Endodermal cell (in vitro differentiated cells): ENCODE data around the gene MAML2. TPM values are rescaled to one million over a fixed set of nuclear protein-coding genes. Genes with fewer than 3 reads are reported as not detected.

Experiments used
- DNase-seq: peaks from one replicate; pipeline ENCODE4 v3.0.0-alpha.2; 2017
- H3K27ac ChIP-seq: 2 replicates; pipeline ENCODE4 v1.5.1; 2013; ENCODE audit warnings: mild to moderate bottlenecking, low read depth, low read length, moderate library complexity
- H3K27me3 ChIP-seq: 2 replicates; pipeline ENCODE4 v1.6.1; 2013; ENCODE audit warnings: mild to moderate bottlenecking, low read length, moderate library complexity; ENCODE audit not compliant: insufficient read depth, control insufficient read depth, poor library complexity, severe bottlenecking
- H3K36me3 ChIP-seq: 2 replicates; pipeline ENCODE4 v1.7.0; 2013; ENCODE audit warnings: mild to moderate bottlenecking, low read length, moderate library complexity; ENCODE audit not compliant: control insufficient read depth, insufficient read depth
- H3K4me1 ChIP-seq: one replicate; pipeline ENCODE4 v1.7.0; 2013; ENCODE audit warnings: low read length; ENCODE audit not compliant: control insufficient read depth, insufficient read depth
- H3K4me3 ChIP-seq: 2 replicates; pipeline ENCODE4 v1.5.1; 2013; ENCODE audit warnings: mild to moderate bottlenecking, low read length, moderate library complexity
- H3K9ac ChIP-seq: 2 replicates; pipeline ENCODE4 v1.6.1; 2013; ENCODE audit warnings: mild to moderate bottlenecking, low read length, moderate library complexity; ENCODE audit not compliant: poor library complexity, severe bottlenecking; ENCODE audit errors: extremely low read depth
- H3K9me3 ChIP-seq: 2 replicates; pipeline ENCODE4 v1.6.1; 2013; ENCODE audit warnings: mild to moderate bottlenecking, low read length, moderate library complexity; ENCODE audit not compliant: control insufficient read depth
- H3K27ac Mint-ChIP-seq: 2 replicates; pipeline ENCODE4 v1.8.0; 2020; ENCODE audit warnings: mixed read lengths
- H3K27me3 Mint-ChIP-seq: 2 replicates; pipeline ENCODE4 v1.8.0; 2021; ENCODE audit warnings: mild to moderate bottlenecking, mixed read lengths; ENCODE audit not compliant: insufficient read depth
- H3K36me3 Mint-ChIP-seq: 2 replicates; pipeline ENCODE4 v1.8.0; 2020; ENCODE audit warnings: low read depth, mixed read lengths
- H3K4me1 Mint-ChIP-seq: 2 replicates; pipeline ENCODE4 v1.8.0; 2020; ENCODE audit warnings: mixed read lengths
- H3K4me3 Mint-ChIP-seq: 2 replicates; pipeline ENCODE4 v1.8.0; 2020; ENCODE audit warnings: mild to moderate bottlenecking, moderate library complexity, mixed read lengths
- H3K9me3 Mint-ChIP-seq: 2 replicates; pipeline ENCODE4 v1.8.0; 2020; ENCODE audit warnings: mild to moderate bottlenecking, mixed read lengths
- WGBS, 2 experiments: methylation state at CpG; one replicate each; pipeline versions ENCODE4 v1.1.5 to v1.1.7; 2013; ENCODE audit warnings: missing lambda C conversion rate in 2 of 2, mixed read lengths in 1 of 2; ENCODE audit not compliant: insufficient coverage in 1 of 2, insufficient read length in 1 of 2; 5-methylcytosine and 5-hydroxymethylcytosine counted together
- total RNA-seq, 2 donors: library from RNA; stranded (reverse); fragmentation: NEBNext Ultra II Directional in 1 of 2; extraction: Animal tissue kit (Norgen Biotek cat#: 25700) in 1 of 2; gene quantifications; 2 replicates in 1 of 2; 3 replicates in 1 of 2; pipeline ENCODE4 v1.2.1, GENCODE V29; 2021
- TF ChIP-seq, protein P1 (sequence below): fragments of 200-600 bp; sonication (generic); conservative IDR thresholded peaks from 2 replicates; pipeline ENCODE4 v1.5.0; 2021; ENCODE audit warnings: antibody characterized with exemption, mild to moderate bottlenecking

MAML2 gene
- total RNA-seq, 2 donors from 2014 or later: 6.6 to 8.0 TPM

DNA sequence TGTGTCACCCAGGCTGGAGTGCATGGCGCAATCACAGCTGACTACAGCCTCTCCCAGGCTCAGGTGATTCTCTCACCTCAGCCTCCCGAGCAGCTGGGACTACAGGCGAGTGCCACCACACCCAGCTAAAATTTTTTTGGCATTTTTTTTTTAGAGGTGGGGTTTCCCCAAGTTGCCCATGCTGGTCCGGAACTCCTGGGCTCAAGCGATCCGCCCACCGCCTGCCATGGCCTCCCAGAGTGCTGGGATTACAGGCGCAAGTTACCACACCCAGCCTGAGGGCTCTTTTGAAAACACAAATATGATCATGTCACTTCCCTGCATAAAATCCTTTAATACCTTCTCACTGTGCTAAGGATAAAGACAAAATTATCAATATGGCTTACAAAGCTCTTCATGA, 88.1 kb downstream of the MAML2 start:
- no peak overlapping the region for H3K27ac Mint-ChIP-seq

DNA sequence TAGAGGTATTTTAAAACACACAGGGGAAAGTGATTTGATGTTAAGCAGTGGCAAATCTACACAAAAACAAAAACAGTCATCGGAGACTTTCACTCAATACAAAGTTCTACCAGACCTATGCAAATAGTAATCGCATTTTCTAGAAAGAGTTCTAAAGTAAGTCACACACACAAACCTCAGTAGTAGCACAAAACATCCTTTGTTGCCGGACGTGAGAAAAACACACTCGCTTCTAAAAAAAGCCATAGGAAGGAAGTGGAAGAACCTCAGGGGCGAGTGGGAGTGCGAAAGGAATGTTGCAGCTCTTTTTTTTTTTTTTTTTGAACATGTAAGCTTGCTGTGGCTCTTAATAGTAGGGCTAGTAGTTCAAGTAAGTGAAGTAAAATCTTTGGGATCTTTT, 88.9 kb downstream of the MAML2 start:
- TF ChIP-seq, protein P1, sequence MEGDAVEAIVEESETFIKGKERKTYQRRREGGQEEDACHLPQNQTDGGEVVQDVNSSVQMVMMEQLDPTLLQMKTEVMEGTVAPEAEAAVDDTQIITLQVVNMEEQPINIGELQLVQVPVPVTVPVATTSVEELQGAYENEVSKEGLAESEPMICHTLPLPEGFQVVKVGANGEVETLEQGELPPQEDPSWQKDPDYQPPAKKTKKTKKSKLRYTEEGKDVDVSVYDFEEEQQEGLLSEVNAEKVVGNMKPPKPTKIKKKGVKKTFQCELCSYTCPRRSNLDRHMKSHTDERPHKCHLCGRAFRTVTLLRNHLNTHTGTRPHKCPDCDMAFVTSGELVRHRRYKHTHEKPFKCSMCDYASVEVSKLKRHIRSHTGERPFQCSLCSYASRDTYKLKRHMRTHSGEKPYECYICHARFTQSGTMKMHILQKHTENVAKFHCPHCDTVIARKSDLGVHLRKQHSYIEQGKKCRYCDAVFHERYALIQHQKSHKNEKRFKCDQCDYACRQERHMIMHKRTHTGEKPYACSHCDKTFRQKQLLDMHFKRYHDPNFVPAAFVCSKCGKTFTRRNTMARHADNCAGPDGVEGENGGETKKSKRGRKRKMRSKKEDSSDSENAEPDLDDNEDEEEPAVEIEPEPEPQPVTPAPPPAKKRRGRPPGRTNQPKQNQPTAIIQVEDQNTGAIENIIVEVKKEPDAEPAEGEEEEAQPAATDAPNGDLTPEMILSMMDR: no peak
- H3K9me3 Mint-ChIP-seq: no peaks in the 10 kb centered on the region
- peaks cover 30% of the 10 kb centered on the region for H3K4me1 Mint-ChIP-seq
- Histone ChIP-seq H3K4me3 (no peak overlapping the region), H3K4me1 (no peaks in the 10 kb centered on the region), H3K27ac (no peak overlapping the region), H3K9ac (no peak overlapping the region), H3K9me3 (no peaks in the 10 kb centered on the region), H3K36me3 (no peaks in the 10 kb centered on the region), H3K27me3 (no peaks in the 10 kb centered on the region)
- WGBS, 2 experiments: 41 to 51% methylated on average over 5 to 7 of the region's 7 CpGs
- H3K27me3 Mint-ChIP-seq: no peaks in the 10 kb centered on the region
- peaks cover 3% of the 10 kb centered on the region for H3K36me3 Mint-ChIP-seq
- DNase-seq: no peak
- peak overlapping the region; percentile 62 for H3K27ac Mint-ChIP-seq
- no peak overlapping the region for H3K4me3 Mint-ChIP-seq

More for the DNA sequence above, 88.1 kb downstream of the MAML2 start:
- TF ChIP-seq, protein P1: no peak
- H3K9ac ChIP-seq: no peak overlapping the region
- H3K4me1 ChIP-seq: no peaks in the 10 kb centered on the region
- H3K9me3 ChIP-seq: no peaks in the 10 kb centered on the region
- H3K27me3 Mint-ChIP-seq: no peaks in the 10 kb centered on the region
- no peaks in the 10 kb centered on the region for H3K9me3 Mint-ChIP-seq
- peaks cover 30% of the 10 kb centered on the region for H3K4me1 Mint-ChIP-seq
- DNase-seq: no peak
- H3K27ac ChIP-seq: no peak overlapping the region
- H3K4me3 Mint-ChIP-seq: no peak overlapping the region
- H3K36me3 Mint-ChIP-seq: peaks cover 3% of the 10 kb centered on the region
- no peaks in the 10 kb centered on the region for H3K36me3 ChIP-seq
- 95 to 98% methylated on average over 5 to 8 of the region's 8 CpGs for WGBS, 2 experiments
- no peak overlapping the region for H3K4me3 ChIP-seq
- no peaks in the 10 kb centered on the region for H3K27me3 ChIP-seq

DNA sequence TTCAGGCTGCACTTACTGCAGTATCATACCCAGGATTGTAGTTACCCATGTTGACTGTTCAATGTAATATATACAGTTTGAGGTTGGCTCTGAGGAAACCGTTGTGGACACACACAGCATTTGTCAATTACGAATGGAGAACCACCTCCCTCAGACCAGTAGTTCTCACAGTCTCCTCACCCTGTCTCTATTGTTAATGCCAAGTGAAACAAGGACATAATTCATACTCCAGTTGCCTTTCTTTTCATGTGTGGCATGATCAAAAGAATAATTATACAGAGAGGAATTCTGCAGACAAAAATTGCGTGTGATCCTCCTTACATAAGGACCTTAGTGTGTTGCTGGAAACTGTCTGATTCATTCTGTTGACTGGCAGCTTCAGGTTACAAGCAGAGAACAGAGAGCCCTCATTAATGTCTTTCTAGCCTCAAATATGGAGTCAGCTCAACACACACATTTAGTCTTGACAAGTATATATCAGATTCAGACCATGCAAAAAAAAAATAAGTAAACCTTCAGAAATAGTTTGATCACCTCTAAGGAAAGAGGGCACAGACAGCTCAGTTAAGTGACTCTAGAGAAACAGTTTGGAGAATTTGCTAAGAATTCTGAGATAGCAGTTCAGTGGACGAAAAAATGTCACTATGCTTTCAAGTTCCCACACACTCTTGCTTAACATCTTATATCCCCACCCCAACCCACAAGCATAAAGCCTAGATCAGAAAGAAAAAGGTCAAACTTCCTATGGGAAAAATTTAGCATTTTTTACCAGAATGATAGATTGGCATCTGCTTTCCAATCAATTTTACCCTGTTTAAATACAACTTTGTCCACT, 96.1 kb downstream of the MAML2 start:
- Mint-ChIP-seq H3K27me3 (no peaks in the 10 kb centered on the region), H3K36me3 (no peaks in the 10 kb centered on the region), H3K9me3 (no peaks in the 10 kb centered on the region), H3K27ac (no peak overlapping the region), H3K4me3 (no peak overlapping the region), H3K4me1 (peaks cover 13% of the 10 kb centered on the region)
- no peak overlapping the region for H3K4me3 ChIP-seq
- no peaks in the 10 kb centered on the region for H3K27me3 ChIP-seq
- H3K4me1 ChIP-seq: no peaks in the 10 kb centered on the region
- H3K36me3 ChIP-seq: no peaks in the 10 kb centered on the region
- TF ChIP-seq, protein P1: no peak
- DNase-seq: no peak
- no peak overlapping the region for H3K9ac ChIP-seq
- peak overlapping the region; percentile 85 for H3K27ac ChIP-seq
- no peaks in the 10 kb centered on the region for H3K9me3 ChIP-seq
- 71 to 94% methylated on average over 2 to 4 of the region's 4 CpGs for WGBS, 2 experiments
